OCI-LY1 (cell line): ENCODE measurements around the gene MS4A8.

Experiments used
- H2AFZ ChIP-seq: fragments of 200-600 bp; sonication (generic), shearing (Covaris generic); 2 replicates; pipeline ENCODE4 v1.6.0; 2014; ENCODE audit warnings: antibody characterized with exemption, mild to moderate bottlenecking, low read length
- H3F3A ChIP-seq: fragments of 200-600 bp; sonication (generic), shearing (Covaris generic); 2 replicates; pipeline ENCODE4 v1.6.0; 2014; ENCODE audit warnings: mild to moderate bottlenecking, antibody characterized with exemption, low read length, moderate library complexity; ENCODE audit not compliant: insufficient read depth
- H3K27ac ChIP-seq: fragments of 200-600 bp; sonication (generic); 2 replicates; pipeline ENCODE4 v1.5.1; 2014; ENCODE audit warnings: low read length, mixed run types, mild to moderate bottlenecking, low read depth; ENCODE audit not compliant: poor library complexity, severe bottlenecking
- H3K27me3 ChIP-seq: fragments of 200-600 bp; sonication (generic); 2 replicates; pipeline ENCODE4 v1.6.0; 2014; ENCODE audit warnings: antibody characterized with exemption, mild to moderate bottlenecking, low read length, moderate library complexity; ENCODE audit not compliant: insufficient read depth
- H3K36me3 ChIP-seq: fragments of 200-600 bp; sonication (generic); 2 replicates; pipeline ENCODE4 v1.6.1; 2014; ENCODE audit warnings: mild to moderate bottlenecking, antibody characterized with exemption, low read length, moderate library complexity, mixed read lengths; ENCODE audit not compliant: insufficient read depth
- H3K4me1 ChIP-seq: fragments of 200-600 bp; sonication (generic); 2 replicates; pipeline ENCODE4 v1.5.1; 2014; ENCODE audit warnings: mild to moderate bottlenecking, low read length, moderate library complexity; ENCODE audit not compliant: insufficient read depth, severe bottlenecking
- H3K4me2 ChIP-seq: fragments of 200-600 bp; sonication (generic), shearing (Covaris generic); 2 replicates; pipeline ENCODE4 v1.6.1; 2014; ENCODE audit warnings: low read length
- H3K4me3 ChIP-seq: fragments of 200-600 bp; sonication (generic); 2 replicates; pipeline ENCODE4 v1.5.1; 2014; ENCODE audit warnings: low read length, low read depth, mild to moderate bottlenecking, mixed read lengths; ENCODE audit not compliant: poor library complexity, severe bottlenecking
- H3K79me2 ChIP-seq: fragments of 200-600 bp; shearing (Covaris generic); 2 replicates; pipeline ENCODE4 v1.6.1; 2016; ENCODE audit warnings: mixed run types, low read length, mixed read lengths; ENCODE audit not compliant: insufficient read depth
- H3K9ac ChIP-seq: fragments of 200-600 bp; sonication (generic), shearing (Covaris generic); 2 replicates; pipeline ENCODE4 v1.6.1; 2014; ENCODE audit warnings: mild to moderate bottlenecking, low read length, mixed read lengths
- H3K9me2 ChIP-seq: fragments of 200-600 bp; sonication (generic), shearing (Covaris generic); 2 replicates; pipeline ENCODE4 v1.6.1; 2014; ENCODE audit warnings: low read depth, mild to moderate bottlenecking, low read length, mixed read lengths
- H3K9me3 ChIP-seq: fragments of 200-600 bp; shearing (Covaris generic); 2 replicates; pipeline ENCODE4 v1.6.1; 2014; ENCODE audit warnings: low read length, mixed read lengths
- H4K20me1 ChIP-seq: fragments of 200-600 bp; sonication (generic), shearing (Covaris generic); 2 replicates; pipeline ENCODE4 v1.6.0; 2016; ENCODE audit warnings: mild to moderate bottlenecking, low read length; ENCODE audit not compliant: insufficient read depth
- EZH2 ChIP-seq: fragments of 200-600 bp; sonication (generic), shearing (Covaris generic); IDR thresholded peaks from 2 replicates; pipeline ENCODE4 v1.8.0; 2017; ENCODE audit warnings: borderline replicate concordance, mixed run types, mild to moderate bottlenecking, antibody characterized with exemption, low read length, moderate library complexity, mixed read lengths
- TF ChIP-seq, protein P1 (sequence below): fragments of 200-600 bp; sonication (generic), shearing (Covaris generic); IDR thresholded peaks from 2 replicates; pipeline ENCODE4 v1.5.1; 2017; ENCODE audit warnings: mild to moderate bottlenecking, antibody characterized with exemption, low read length, moderate library complexity, mixed read lengths

MS4A8 gene

DNA sequence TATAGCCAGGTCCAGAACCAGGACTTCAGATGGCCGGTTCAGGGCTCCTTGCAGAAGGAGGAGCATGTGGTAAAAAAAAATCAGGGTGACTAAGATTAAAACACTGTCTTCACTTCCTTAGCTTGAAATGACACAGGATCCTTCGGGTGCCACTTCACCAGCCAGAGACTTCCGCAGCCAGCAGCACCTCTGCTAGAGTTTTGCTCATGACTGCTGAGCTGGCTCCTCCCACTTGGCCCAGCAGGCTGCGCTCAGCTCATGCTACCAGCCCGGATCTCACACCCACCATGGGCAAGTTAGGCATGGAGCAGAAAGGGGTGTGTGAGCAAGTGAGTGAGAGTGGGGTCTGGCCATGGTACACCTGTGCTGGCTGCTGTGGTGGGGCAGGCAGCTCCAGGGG lies 18.5 kb downstream of the MS4A8 start:
- Histone ChIP-seq H3K4me2 (no peak overlapping the region), H3K9me2 (no peaks in the 10 kb centered on the region), H3K27ac (no peak overlapping the region), H3K27me3 (peaks cover 4% of the 10 kb centered on the region; the same call in 1 of the 2 replicates), H3K9ac (no peak overlapping the region), H3K9me3 (no peaks in the 10 kb centered on the region), H3K4me3 (no peak overlapping the region), H3F3A (no peaks in the 10 kb centered on the region), H4K20me1 (no peaks in the 10 kb centered on the region), H3K4me1 (no peaks in the 10 kb centered on the region), H3K79me2 (no peaks in the 10 kb centered on the region), H2AFZ (no peak overlapping the region), H3K36me3 (no peaks in the 10 kb centered on the region)
- TF ChIP-seq EZH2, result no peak
- TF ChIP-seq, protein P1, sequence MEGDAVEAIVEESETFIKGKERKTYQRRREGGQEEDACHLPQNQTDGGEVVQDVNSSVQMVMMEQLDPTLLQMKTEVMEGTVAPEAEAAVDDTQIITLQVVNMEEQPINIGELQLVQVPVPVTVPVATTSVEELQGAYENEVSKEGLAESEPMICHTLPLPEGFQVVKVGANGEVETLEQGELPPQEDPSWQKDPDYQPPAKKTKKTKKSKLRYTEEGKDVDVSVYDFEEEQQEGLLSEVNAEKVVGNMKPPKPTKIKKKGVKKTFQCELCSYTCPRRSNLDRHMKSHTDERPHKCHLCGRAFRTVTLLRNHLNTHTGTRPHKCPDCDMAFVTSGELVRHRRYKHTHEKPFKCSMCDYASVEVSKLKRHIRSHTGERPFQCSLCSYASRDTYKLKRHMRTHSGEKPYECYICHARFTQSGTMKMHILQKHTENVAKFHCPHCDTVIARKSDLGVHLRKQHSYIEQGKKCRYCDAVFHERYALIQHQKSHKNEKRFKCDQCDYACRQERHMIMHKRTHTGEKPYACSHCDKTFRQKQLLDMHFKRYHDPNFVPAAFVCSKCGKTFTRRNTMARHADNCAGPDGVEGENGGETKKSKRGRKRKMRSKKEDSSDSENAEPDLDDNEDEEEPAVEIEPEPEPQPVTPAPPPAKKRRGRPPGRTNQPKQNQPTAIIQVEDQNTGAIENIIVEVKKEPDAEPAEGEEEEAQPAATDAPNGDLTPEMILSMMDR, result no peak

DNA sequence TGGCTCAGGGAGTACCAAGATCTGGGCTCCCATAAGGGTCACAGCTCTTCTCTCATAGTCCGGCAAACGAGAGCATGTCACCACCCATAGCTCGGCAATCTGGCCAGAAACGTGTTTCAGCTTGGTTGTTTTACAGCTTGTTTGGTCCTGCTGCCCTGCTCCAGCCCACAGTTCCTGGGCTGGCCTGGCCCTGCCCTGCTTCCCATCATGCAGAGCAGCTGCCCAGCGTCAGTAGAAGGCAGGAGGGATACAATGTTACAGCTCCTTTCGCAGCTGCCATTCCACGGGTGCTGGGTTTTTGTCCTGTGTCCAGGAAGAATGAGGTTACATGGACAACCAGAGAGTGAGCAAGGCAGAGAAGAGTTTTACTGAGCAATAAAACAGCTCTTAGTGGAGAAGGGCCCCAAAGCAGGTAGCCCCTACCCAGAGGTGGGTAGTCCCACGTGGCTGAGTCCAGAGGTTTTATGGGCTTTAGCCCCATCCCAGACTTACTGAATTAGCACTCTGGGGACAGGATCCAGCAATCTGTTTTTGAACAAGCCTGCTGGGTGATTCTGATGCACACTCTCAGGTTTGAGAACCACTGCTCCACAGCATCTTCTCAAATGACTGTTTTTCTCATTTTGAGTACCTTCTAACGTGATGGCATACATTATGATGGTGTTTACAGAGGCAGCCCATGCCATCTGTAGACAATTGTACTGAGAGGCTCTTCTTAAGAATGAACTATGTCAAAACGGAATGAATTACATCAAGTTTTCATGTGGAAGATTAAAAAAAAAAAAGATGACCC lies 19.3 kb downstream of the MS4A8 start:
- no peaks in the 10 kb centered on the region for H3K9me2 ChIP-seq

DNA sequence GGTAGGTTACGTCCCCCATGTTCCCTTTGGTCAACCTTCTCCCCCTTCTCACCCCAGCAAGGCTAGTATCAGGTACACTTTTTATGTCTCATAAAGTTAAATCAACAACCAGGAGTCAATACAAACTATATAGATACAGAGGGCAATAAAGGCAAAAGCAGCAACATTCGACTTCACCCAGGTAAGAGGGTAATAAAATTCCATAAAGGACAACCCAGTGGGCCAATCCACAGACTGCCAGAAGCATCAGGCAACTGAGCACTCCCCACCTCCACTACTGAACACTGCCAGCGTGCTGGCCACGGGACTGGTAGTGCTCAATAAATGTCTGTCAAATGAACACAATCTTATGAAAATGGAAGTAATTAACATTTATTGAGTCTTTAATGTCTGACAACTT lies 20.0 kb downstream of the MS4A8 start:
- H3K36me3 ChIP-seq, result no peaks in the 10 kb centered on the region
- no peaks in the 10 kb centered on the region for H3K9me2 ChIP-seq
- H3K9me3 ChIP-seq, result no peaks in the 10 kb centered on the region
- no peaks in the 10 kb centered on the region for H3K79me2 ChIP-seq
- no peak overlapping the region for H3K9ac ChIP-seq
- H3K4me2 ChIP-seq, result no peak overlapping the region
- no peaks in the 10 kb centered on the region for H3K4me1 ChIP-seq
- H3F3A ChIP-seq, result no peaks in the 10 kb centered on the region
- H2AFZ ChIP-seq, result no peak overlapping the region
- no peak overlapping the region for H3K4me3 ChIP-seq
- peaks cover 4% of the 10 kb centered on the region; the same call in 1 of the 2 replicates for H3K27me3 ChIP-seq
- H4K20me1 ChIP-seq, result no peaks in the 10 kb centered on the region
- no peak for TF ChIP-seq EZH2
- TF ChIP-seq, protein P1, result no peak
- H3K27ac ChIP-seq, result no peak overlapping the region

More for the DNA sequence above, 19.3 kb downstream of the MS4A8 start:
- TF ChIP-seq, protein P1, result no peak
- TF ChIP-seq EZH2, result no peak
- Histone ChIP-seq H3K79me2 (no peaks in the 10 kb centered on the region), H4K20me1 (no peaks in the 10 kb centered on the region), H3K4me2 (no peak overlapping the region), H3K4me1 (no peaks in the 10 kb centered on the region), H2AFZ (no peak overlapping the region), H3K36me3 (no peaks in the 10 kb centered on the region), H3K27ac (no peak overlapping the region), H3K9ac (no peak overlapping the region), H3K4me3 (no peak overlapping the region), H3K27me3 (peaks cover 4% of the 10 kb centered on the region; the same call in 1 of the 2 replicates), H3K9me3 (no peaks in the 10 kb centered on the region), H3F3A (no peaks in the 10 kb centered on the region)
